Activated B cell treated with CpG ODN at 0.5 μM for 24 hours (primary cell): Measurements from ENCODE around the gene PRPS1. TPM values are rescaled to one million over a fixed set of nuclear protein-coding genes. Genes with fewer than 3 reads are reported as not detected.

Source experiments
- ATAC-seq: fragments of 200-7000 bp; cut with Tn5 transposase; one replicate; pipeline ENCODE4 v1.10.0; 2021; ENCODE audit warnings: low read depth, mild to moderate bottlenecking, moderate library complexity
- CTCF ChIA-PET: fragments of 350-600 bp; sonication (Branson Sonifier 250); formaldehyde crosslinking; loops from one replicate; lab custom pipeline; 2021; ENCODE audit warnings: antibody characterized with exemption; lab: Charles Lee
- POLR2A ChIA-PET: fragments of 350-600 bp; sonication (Branson Sonifier 250); formaldehyde crosslinking; loops from one replicate; lab custom pipeline; 2021; ENCODE audit warnings: antibody characterized with exemption; lab: Charles Lee
- DNase-seq: peaks from one replicate; pipeline ENCODE4 v3.0.0; 2022
- H3K27ac Mint-ChIP-seq: one replicate; pipeline ENCODE4 v1.8.0; 2020; ENCODE audit warnings: mixed read lengths
- H3K27me3 Mint-ChIP-seq: one replicate; pipeline ENCODE4 v1.8.0; 2021; ENCODE audit warnings: mixed read lengths
- H3K36me3 Mint-ChIP-seq: one replicate; pipeline ENCODE4 v1.8.0; 2021; ENCODE audit warnings: low read depth, mixed read lengths
- H3K4me1 Mint-ChIP-seq: one replicate; pipeline ENCODE4 v1.8.0; 2021; ENCODE audit warnings: mixed read lengths
- H3K4me3 Mint-ChIP-seq: one replicate; pipeline ENCODE4 v1.8.0; 2020; ENCODE audit warnings: mild to moderate bottlenecking, mixed read lengths
- H3K9me3 Mint-ChIP-seq: one replicate; pipeline ENCODE4 v1.8.0; 2020; ENCODE audit warnings: mixed read lengths
- intact Hi-C: fragments of 100-400 bp; cut with micrococcal nuclease; formaldehyde crosslinking; loops from one replicate; pipeline ENCODE4 v1.15.1; 2024
- total RNA-seq: library from RNA; stranded (reverse); gene quantifications from 2 replicates; pipeline ENCODE4 v1.2.3, GENCODE V29; 2022
- TF ChIP-seq, protein P1 (sequence below): fragments of 200-600 bp; IDR thresholded peaks from one replicate; pipeline ENCODE4 v1.8.0; 2022; ENCODE audit warnings: antibody characterized with exemption, mild to moderate bottlenecking

Gene PRPS1
- total RNA-seq = 49.7 and 53.8 TPM in 2 replicates

DNA sequence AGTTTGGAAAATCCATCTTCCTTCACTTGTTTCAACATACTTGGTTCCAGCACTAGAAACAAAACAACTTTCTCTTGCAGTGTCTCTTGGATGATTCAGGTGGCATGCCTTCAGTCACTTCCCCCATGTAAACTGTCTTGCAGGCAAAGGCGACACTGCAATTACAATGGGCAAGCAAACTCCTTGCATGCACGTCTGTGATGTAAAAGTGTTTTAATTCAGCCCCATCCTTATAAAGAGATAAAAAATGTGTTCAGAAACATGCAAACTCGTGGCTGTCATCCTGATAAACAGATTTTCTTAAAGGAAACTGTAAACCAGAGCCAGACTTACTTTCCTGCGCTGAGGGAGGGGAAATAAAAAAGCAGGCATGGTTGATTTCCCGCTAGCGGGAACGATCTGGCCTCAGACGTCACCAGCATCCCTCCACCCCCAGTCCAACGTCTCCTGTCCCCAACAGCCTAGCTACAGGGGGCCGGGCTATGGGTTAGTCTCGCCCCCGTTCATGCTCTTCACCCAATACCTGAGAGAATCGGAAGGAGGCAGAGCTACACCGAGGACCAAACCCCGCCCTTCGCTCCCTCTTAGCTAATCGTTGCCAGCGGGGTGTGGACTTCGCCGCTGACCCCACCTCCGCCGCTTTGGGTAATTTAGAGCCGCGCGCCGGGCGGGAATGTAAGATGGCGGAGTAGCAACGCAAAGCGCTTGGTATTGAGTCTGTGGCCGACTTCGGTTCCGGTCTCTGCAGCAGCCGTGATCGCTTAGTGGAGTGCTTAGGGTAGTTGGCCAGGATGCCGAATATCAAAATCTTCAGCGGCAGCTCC is at the start of gene PRPS1:
TSS of gene PRPS1 (plus strand) at position 673 of the 824 bp plus-strand sequence. CDS start at position 792, 119 bp downstream.
- peak; percentile 68 for DNase-seq
- Mint-ChIP-seq H3K36me3 (peaks cover 4% of the 10 kb centered on the region), H3K27ac (peak within 1 kb of the TSS; percentile 93), H3K9me3 (no peaks in the 10 kb centered on the region), H3K27me3 (no peaks in the 10 kb centered on the region), H3K4me1 (peaks cover 31% of the 10 kb centered on the region), H3K4me3 (peak within 1 kb of the TSS; percentile 93)
- ChIA-PET POLR2A (interaction anchor here (0.6 to 2.0 kb wide), 10 partner anchors 19 to 464 kb away, joined by 3 to 17 read pairs (median 5); partner anchors contain the start of gene ATG4A), CTCF (interaction anchor here (0.9 to 1.3 kb wide), 2 partner anchors 26 to 89 kb away, joined by 3 to 7 read pairs; no protein-coding TSS in a partner anchor)
- TF ChIP-seq, protein P1, sequence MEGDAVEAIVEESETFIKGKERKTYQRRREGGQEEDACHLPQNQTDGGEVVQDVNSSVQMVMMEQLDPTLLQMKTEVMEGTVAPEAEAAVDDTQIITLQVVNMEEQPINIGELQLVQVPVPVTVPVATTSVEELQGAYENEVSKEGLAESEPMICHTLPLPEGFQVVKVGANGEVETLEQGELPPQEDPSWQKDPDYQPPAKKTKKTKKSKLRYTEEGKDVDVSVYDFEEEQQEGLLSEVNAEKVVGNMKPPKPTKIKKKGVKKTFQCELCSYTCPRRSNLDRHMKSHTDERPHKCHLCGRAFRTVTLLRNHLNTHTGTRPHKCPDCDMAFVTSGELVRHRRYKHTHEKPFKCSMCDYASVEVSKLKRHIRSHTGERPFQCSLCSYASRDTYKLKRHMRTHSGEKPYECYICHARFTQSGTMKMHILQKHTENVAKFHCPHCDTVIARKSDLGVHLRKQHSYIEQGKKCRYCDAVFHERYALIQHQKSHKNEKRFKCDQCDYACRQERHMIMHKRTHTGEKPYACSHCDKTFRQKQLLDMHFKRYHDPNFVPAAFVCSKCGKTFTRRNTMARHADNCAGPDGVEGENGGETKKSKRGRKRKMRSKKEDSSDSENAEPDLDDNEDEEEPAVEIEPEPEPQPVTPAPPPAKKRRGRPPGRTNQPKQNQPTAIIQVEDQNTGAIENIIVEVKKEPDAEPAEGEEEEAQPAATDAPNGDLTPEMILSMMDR = no peak
- intact Hi-C loops = loop anchor here (1.0 to 2.0 kb wide), 8 partner anchors 27 to 628 kb away; partner anchors contain the start of genes ATG4A, DNAAF6, MORC4 and NCBP2L
- peak; percentile 99 for ATAC-seq

DNA sequence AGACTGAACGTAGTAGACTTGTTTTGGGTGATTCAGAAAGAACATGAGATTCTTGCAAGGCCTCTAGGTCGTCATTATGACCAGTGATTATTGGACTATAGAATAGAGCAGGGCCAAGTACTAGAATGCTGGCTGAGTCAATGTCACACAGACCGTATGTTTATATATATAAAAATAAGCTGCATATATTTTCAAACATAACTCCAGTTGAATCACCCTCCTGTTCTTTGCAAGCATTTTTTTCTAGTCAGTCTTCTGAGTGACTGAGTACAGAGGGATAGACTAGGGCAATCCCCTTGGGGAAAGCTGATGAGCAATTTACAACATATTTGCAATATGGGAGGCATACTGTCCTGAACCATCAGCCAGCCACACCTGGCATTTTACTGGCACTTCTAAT is 48.4 kb upstream of the PRPS1 start:
- intact Hi-C loops = no loop called here
- ChIA-PET POLR2A (no interaction called here), CTCF (no interaction called here)
- no peaks in the 10 kb centered on the region for H3K9me3 Mint-ChIP-seq
- TF ChIP-seq, protein P1 = no peak
- no peaks in the 10 kb centered on the region for H3K27me3 Mint-ChIP-seq
- ATAC-seq (no peak), DNase-seq (no peak)
- no peaks in the 10 kb centered on the region for H3K4me1 Mint-ChIP-seq
- no peak overlapping the region for H3K4me3 Mint-ChIP-seq
- H3K36me3 Mint-ChIP-seq = peaks cover 7% of the 10 kb centered on the region
- no peak overlapping the region for H3K27ac Mint-ChIP-seq

DNA sequence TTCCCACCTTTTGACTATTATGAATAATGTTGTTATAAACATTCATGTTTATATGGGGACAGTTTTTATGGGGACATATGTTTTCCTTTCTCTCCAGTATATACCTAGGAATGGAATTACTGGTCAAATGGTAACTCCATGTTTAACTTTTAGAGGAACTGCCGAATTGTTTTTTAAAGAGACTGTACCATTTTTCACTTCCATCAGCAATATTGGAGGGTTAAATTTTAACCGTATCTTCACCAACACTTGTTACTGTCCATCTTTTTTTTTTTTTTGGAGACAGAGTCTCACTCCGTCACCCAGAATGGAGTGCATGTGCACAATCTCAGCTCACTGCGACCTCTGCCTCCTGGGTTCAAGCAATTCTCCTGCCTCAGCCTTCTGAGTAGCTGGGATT is 46.4 kb upstream of the PRPS1 start:
- Mint-ChIP-seq H3K9me3 (peaks cover 3% of the 10 kb centered on the region), H3K27ac (no peak overlapping the region), H3K36me3 (peaks cover 7% of the 10 kb centered on the region), H3K27me3 (no peaks in the 10 kb centered on the region), H3K4me3 (no peak overlapping the region), H3K4me1 (no peaks in the 10 kb centered on the region)
- TF ChIP-seq, protein P1 = no peak
- CTCF ChIA-PET = no interaction called here
- POLR2A ChIA-PET = no interaction called here
- intact Hi-C loops = no loop called here
- ATAC-seq (no peak), DNase-seq (no peak)

DNA sequence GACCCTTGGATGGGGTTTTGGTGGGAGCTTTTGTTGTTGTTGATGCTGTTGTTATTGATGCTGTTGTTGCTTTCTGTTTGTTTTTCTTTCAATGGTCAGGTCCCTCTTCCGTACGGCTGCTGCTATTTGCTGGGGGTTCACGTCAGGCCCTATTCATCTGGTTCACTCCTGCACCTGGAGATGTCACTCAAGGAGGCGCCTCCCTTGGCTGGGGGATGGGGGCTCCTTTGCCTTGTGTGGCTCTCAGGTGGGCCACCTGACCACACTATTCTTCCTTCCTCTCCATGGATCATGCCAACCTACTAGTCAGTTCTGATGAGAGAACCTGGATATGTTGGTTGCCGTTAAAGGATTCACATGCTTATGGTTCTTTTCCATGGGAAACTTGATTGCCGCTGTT is 39.1 kb upstream of the PRPS1 start:
- no peak overlapping the region for H3K4me3 Mint-ChIP-seq

DNA sequence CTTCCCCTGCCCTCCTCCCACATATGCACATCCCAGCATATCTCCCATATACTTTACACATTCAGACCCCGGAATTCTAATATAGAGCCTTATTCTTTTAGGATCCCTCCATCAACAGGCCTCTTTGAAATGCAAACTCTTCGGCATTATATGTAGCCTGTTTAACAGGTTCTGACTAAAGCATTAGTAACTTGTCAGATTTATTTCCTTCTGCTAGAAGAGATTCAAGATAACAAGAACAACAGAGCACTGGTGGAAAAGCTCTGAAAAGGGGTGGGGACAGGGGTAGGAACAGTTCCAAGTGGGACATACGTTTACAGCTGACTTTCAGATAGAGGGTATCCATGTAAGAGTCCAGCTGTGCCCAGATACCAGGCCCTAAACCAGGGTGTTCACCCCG is 31.7 kb upstream of the PRPS1 start:
- no peak for ATAC-seq
- TF ChIP-seq, protein P1 = no peak
- Mint-ChIP-seq H3K9me3 (no peaks in the 10 kb centered on the region), H3K4me1 (no peaks in the 10 kb centered on the region), H3K36me3 (no peaks in the 10 kb centered on the region), H3K27ac (no peak overlapping the region), H3K4me3 (no peak overlapping the region), H3K27me3 (no peaks in the 10 kb centered on the region)
- intact Hi-C loops = no loop called here
- ChIA-PET POLR2A (no interaction called here), CTCF (no interaction called here)
- no peak for DNase-seq

More for the DNA sequence above, 39.1 kb upstream of the PRPS1 start:
- Mint-ChIP-seq H3K9me3 (peaks cover 3% of the 10 kb centered on the region), H3K36me3 (no peaks in the 10 kb centered on the region), H3K27me3 (no peaks in the 10 kb centered on the region), H3K27ac (no peak overlapping the region), H3K4me1 (no peaks in the 10 kb centered on the region)
- ATAC-seq (no peak), DNase-seq (no peak)
- ChIA-PET POLR2A (no interaction called here), CTCF (no interaction called here)
- intact Hi-C loops = no loop called here
- TF ChIP-seq, protein P1 = no peak
